ENCODE results near the gene EPSTI1.

Gene EPSTI1

DNA sequence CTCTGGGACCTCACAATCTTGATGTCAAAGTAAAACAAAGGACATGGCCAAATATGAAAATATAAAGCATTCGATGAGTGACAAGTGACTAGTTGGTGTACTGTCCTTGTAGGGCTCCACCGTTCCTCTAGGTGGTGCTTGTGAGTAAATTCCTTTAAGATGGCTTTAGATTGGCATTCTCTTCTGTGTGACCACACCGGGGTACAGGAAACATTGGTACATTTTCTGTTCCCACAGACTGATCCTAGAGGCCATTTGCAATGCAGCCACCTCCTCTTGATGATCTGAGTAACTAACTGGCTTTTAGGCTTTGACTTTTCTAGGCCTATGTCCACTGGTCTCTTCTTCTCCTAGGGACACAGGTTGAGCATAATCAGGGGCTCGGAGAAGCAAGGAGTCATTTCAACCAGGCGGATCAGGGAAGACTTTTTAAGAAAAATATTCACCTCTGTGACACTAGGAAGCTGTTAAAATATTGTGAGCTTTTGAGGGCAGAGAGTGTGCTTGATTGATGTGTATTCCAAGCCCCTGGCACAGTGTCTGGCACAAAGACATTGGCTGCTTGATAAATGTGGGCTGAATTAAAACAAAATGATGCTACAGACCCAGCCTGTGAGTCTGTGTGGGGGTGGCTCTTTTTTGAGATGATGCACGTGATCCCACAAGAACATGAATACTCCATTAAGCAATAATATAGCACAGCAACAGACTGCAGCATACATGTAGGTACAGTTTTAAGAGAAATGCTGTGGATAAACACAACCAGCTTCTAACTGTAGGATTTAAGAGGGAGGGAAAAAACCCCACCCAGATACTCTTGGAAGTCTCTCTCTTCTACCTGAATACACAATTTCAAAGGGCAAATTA is 21.0 kb downstream of the EPSTI1 start:
- DNase-seq = no peak

GRCh38 chr13:42969565-42970172 is 22.4 kb downstream of the EPSTI1 start:
- peak in 1 of 2 experiments; percentile 2 for DNase-seq

DNA sequence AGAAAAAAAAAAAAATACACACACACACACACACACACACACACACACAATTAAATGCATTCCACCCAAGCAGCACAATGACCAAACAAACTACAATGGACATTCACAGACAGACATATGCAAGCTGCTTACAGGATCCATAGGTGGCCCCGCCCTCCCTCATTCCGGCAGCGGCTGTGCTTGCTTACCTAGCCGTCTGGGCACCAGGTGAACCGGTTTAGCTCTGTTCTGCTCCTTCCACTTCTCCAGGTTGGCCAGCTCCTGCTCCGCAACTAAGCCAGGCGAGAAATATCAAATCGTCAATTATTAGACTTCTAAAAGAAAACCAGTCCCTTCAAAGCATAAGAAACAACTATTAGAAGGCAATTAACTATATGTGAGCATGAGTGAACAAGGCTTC is 23.1 kb downstream of the EPSTI1 start:
- DNase-seq = no peak

DNA sequence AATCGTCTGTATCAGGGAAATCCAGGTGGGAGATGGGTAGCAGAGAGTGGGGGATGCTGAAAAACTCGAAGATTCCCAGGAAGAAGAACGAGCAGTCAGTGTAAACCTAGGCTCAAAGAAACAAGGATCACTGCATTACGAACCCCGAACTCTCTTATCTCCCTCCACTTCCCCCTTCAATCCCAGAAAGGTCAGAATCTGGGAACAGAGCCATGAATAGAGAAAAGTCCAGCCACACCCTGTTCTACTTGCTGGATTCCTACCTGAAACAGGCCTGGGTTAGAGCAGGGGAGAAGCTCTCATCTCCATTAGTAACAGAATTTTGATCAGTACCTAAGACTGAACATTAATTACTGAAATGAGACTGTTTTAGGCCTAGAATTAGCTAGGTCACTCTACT is 24.4 kb downstream of the EPSTI1 start:
- no peak for DNase-seq

GRCh38 chr13:42965281-42965680 is 26.8 kb downstream of the EPSTI1 start:
- no peak for DNase-seq

- no peak for DNase-seq
Measured at GRCh38 chr13:42964761-42965161, 27.3 kb downstream of the EPSTI1 start.

GRCh38 chr13:42959615-42960014 is 32.4 kb downstream of the EPSTI1 start:
- no peak for DNase-seq

GRCh38 chr13:42957881-42958280 is 34.2 kb downstream of the EPSTI1 start:
- DNase-seq = no peak

DNA sequence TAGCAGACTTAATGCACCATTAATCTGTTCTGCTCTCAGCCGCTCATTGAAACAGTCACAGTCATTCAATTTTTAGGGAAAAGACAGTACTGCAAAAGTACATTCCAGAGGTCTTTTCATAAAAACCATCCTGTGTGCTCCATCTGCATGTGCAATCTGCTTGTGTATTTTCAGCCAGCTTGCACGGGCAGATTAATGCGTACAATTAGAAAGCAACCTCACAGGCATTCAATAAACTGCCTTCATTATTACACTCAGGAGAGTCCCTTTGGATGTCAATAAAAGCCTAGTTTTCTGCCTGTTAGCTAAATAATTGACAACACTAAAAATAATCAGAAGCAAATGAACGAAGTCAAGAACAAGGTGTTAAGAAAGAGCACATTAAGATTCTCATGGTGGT is 41.9 kb downstream of the EPSTI1 start:
- no peak for DNase-seq

DNA sequence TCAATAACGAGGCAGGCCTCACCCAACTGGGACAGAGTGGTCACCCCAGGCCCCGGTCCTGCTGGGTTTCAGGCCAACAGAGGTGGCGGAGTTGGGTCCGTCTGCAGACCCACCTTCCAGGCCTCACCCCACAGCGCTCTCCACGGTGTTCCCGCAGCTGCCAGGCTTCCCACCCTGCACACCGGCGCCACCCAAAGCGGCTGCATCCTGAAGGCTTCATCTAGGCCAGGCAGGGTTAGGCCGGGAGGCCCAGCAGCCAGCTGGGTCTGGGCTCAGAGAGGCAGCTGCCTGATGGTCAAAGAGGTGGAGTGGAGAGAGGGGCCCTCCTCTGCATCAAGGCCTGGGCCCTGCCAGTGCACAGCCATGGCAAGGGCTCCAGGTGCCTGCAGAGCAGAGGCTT is 44.1 kb downstream of the EPSTI1 start:
- DNase-seq = no peak

DNA sequence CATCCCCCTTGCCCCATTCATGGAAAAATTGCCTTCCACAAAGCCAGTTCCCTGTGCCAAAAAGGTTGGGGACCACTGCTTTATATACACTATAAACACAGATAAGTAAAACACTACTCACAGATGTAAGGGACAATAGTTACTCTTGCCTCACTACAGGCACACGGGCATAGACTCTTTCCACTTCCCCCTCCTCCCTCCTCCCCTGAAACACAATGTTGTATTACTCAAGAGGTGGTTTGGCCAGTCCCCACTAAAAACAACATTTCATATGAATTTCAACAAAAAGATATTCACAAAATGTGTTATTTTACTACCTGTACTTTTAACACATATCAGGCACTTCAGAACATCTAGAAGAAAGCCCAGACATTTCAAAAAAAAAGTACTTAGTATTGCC is 45.1 kb downstream of the EPSTI1 start:
- no peak for DNase-seq

- DNase-seq = no peak
Measured at GRCh38 chr13:42929886-42930535, 62.0 kb downstream of the EPSTI1 start.

GRCh38 chr13:42926555-42926954 is 65.5 kb downstream of the EPSTI1 start:
- no peak for DNase-seq

DNA sequence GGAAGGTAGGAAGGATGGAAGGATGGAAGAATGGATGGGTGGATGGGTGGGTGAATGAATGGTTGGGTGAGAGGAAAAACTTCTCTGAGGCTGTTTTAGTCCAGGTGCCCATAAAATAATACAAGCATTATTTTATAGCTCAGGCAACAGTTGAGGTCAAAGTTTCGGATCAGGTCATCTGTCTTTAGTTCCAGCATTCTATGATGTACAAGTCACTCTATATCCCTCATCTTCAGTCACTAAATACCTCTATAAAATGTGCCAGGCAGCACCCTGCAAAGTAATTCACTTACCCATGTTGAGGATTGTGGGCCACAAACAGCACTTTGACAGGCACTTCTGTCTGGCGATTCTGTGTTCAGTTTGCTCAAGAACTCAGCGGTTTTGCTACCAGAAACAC is 66.0 kb downstream of the EPSTI1 start:
- no peak for DNase-seq

GRCh38 chr13:42925626-42926025 is 66.4 kb downstream of the EPSTI1 start:
- no peak for DNase-seq

DNA sequence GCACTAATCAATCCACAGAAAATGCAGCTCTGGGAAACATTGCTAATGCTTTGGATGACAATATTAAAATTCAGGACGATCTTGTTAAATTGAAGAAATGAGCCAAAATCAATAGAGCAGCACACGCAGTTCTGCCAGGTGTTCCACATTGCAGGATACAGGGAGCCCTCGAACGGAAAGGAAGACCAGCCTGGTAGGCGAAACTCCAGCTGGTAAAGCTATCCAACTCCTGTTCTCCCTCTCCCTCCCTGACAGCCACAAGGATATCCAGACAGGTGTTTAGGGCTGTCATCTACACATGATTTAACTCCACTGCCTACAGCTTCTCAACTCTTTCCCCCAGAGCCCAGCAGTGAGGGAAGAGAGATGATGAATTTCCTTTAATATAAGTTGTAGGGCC is 67.7 kb downstream of the EPSTI1 start:
- no peak for DNase-seq

GRCh38 chr13:42907745-42908144 is 84.3 kb downstream of the EPSTI1 start:
- no peak for DNase-seq

DNA sequence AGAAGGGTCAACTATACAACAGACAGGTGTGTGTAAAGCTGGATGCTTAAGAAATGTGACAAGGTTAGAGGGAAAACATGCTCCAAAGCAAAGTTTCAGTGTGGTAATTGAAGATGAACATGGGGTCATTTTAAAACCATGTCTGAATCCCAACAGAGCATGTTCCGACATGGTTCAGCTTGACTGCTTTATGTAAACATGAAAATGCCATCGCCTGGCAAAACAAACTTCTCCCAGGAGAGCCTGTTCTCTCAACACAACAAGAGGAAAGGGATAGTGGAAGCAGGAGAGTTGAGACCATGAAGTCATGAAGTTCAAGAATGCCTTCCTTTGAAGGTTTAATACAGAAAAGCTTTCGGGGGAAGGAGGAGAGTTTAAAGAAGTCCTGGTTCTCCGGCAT is 85.8 kb downstream of the EPSTI1 start:
- DNase-seq = no peak

- no peak for DNase-seq
Measured at GRCh38 chr13:42905579-42905978, 86.5 kb downstream of the EPSTI1 start.

- DNase-seq = no peak
Measured at GRCh38 chr13:42899266-42899665, 92.8 kb downstream of the EPSTI1 start.

GRCh38 chr13:42895776-42896175 is 96.3 kb downstream of the EPSTI1 start:
- DNase-seq = no peak

DNA sequence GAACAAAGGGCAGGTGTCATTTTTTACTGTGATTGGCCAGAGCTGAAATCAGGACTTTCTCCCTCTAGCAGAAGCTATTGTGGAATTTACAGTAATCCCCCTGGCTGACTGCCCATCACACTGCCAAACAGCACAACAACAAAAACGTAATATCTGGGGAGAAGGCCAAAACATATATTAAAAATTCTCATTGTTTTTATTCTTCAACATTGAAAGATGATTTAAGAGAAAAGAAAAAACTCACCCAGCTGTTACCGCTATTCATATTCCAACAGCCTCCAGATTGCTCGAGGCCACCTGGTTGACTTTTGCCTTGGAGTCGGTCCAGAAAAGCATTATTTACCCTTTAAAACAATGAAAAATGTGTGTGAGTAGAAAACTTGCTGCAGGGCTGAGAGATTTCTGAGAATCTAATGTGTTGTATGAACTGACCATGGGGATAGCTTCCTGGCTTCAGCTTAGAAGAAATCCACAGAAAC is 97.2 kb downstream of the EPSTI1 start:
- DNase-seq = no peak

- no peak for DNase-seq
Measured at GRCh38 chr13:42893214-42893671, 98.8 kb downstream of the EPSTI1 start.

- no peak for DNase-seq
Measured at GRCh38 chr13:42892760-42893159, 99.3 kb downstream of the EPSTI1 start.

Measured in cerebellar nuclear complex (tissue), 1 donor.